ENCODE measurements around the gene UGT8. TPM values are rescaled to one million over a fixed set of nuclear protein-coding genes. Genes with fewer than 3 reads are reported as not detected.

Gene UGT8
- total and polyA plus RNA-seq, 8 donors, result 3.7 to 12.3 (median 9.5) TPM

DNA sequence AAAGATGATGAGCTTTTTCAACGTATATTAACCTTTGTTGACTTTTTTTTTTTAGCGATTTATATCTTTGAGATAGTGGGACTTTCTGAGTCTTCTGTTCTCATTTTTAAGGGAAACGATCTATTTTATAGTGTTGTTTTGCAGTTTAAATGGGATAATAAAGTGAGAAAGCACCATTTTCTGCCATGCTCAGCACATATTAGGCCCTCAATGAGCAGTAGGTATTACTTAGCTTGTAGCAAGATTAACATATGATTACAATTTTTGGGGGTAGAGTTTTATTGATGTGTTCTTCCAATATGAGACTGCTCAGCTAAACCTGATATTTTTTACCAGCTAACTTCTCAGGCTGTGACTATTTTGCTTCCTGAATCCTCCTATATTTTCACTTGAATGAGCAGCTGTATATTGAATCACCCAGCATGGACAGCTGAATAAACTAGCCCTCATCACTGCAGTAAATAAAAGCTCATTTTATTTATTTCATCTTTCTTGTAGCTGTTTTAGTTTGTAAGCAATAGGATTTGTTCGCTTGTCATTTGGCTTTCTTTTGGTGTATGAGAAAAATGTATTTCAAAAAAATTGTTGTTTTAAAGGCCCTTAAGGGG, 43.7 kb downstream of the UGT8 start:
- no peaks in the 10 kb centered on the region for H3K4me1 ChIP-seq
- TF ChIP-seq, protein P1, sequence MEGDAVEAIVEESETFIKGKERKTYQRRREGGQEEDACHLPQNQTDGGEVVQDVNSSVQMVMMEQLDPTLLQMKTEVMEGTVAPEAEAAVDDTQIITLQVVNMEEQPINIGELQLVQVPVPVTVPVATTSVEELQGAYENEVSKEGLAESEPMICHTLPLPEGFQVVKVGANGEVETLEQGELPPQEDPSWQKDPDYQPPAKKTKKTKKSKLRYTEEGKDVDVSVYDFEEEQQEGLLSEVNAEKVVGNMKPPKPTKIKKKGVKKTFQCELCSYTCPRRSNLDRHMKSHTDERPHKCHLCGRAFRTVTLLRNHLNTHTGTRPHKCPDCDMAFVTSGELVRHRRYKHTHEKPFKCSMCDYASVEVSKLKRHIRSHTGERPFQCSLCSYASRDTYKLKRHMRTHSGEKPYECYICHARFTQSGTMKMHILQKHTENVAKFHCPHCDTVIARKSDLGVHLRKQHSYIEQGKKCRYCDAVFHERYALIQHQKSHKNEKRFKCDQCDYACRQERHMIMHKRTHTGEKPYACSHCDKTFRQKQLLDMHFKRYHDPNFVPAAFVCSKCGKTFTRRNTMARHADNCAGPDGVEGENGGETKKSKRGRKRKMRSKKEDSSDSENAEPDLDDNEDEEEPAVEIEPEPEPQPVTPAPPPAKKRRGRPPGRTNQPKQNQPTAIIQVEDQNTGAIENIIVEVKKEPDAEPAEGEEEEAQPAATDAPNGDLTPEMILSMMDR (IDR thresholded peaks at IDR 0.05), result no peak
- DNase-seq, result no peak
- no peaks in the 10 kb centered on the region for H3K27me3 ChIP-seq
- no peaks in the 10 kb centered on the region for H3K36me3 ChIP-seq
- no peaks in the 10 kb centered on the region for H3K9me3 ChIP-seq
- no peak for ATAC-seq
- H3K4me3 ChIP-seq, result no peak overlapping the region
- intact Hi-C loops (cut with DNase I), result no loop called here
- no peak overlapping the region for H3K27ac ChIP-seq

DNA sequence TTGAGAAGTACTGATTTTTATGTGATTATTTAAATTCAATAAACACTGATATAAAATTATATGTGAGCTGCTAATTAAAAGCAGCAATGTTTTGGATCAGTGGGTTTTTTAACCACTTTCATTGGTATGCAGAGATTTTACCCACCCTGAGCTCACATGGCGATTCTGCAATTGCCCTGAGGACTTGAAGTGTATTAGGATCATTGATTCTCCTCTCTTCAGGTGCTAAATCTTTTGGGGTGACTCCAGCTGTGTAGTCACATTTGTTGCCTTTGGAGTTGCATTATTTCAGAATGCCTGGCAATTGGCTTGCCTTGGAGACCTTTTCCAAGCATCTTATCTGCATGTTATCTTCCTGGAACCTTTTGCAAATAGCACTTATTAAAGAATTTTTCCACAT, 51.3 kb downstream of the UGT8 start:
- no peaks in the 10 kb centered on the region for H3K27me3 ChIP-seq
- H3K9me3 ChIP-seq, result no peaks in the 10 kb centered on the region
- TF ChIP-seq, protein P1 (IDR thresholded peaks at IDR 0.05), result no peak
- ATAC-seq, result no peak
- H3K4me3 ChIP-seq, result no peak overlapping the region
- no peaks in the 10 kb centered on the region for H3K36me3 ChIP-seq
- no peaks in the 10 kb centered on the region for H3K4me1 ChIP-seq
- DNase-seq, result no peak
- no peak overlapping the region for H3K27ac ChIP-seq
- intact Hi-C loops (cut with DNase I), result no loop called here

DNA sequence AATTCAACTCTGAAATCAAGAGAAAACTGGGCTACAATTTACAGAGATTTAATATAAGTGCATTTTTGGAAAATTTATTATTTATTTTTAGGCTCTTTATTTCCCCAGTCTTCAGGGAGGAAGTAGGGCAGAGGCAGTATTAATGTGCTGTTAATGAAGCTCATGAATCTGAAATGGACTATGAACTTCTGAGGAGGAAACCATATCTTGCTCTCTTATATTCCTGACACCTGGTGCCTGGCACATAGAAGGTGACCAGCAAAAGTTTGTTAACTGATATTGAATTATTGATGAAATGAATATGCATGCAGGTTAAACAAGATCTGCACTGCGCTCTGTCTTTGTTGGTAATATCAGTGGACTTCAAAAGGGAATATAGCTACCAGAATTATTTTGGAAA, 55.1 kb downstream of the UGT8 start:
- DNase-seq, result no peak
- no peaks in the 10 kb centered on the region for H3K9me3 ChIP-seq
- no peaks in the 10 kb centered on the region for H3K36me3 ChIP-seq
- H3K27me3 ChIP-seq, result no peaks in the 10 kb centered on the region
- H3K27ac ChIP-seq, result no peak overlapping the region
- no peak for ATAC-seq
- TF ChIP-seq, protein P1 (IDR thresholded peaks at IDR 0.05), result no peak
- no peaks in the 10 kb centered on the region for H3K4me1 ChIP-seq
- H3K4me3 ChIP-seq, result no peak overlapping the region
- intact Hi-C loops (cut with DNase I), result no loop called here

DNA sequence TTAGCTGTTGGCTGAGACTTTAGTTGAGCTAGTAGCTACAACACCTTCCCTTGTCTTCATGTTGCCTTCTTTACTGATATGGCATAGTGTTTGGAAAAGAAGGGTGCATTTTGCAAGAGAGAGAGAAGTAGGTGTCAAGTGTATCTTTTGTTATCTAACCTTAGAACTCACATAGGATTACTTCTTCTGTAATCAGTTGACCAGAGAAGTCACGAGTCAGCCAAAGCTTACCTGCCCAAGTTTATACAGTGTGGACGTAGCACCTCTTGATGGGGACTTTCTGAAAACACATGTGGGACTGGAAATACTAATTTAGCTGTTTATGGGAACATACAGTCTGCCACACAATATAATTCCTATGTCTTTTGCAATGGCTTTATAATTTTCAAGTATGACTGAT, 56.0 kb downstream of the UGT8 start:
- no peaks in the 10 kb centered on the region for H3K36me3 ChIP-seq
- H3K4me1 ChIP-seq, result no peaks in the 10 kb centered on the region
- DNase-seq, result no peak
- no peaks in the 10 kb centered on the region for H3K27me3 ChIP-seq
- intact Hi-C loops (cut with DNase I), result no loop called here
- no peak overlapping the region for H3K4me3 ChIP-seq
- TF ChIP-seq, protein P1 (IDR thresholded peaks at IDR 0.05), result no peak
- no peak overlapping the region for H3K27ac ChIP-seq
- H3K9me3 ChIP-seq, result no peaks in the 10 kb centered on the region
- peak; percentile 18 for ATAC-seq

DNA sequence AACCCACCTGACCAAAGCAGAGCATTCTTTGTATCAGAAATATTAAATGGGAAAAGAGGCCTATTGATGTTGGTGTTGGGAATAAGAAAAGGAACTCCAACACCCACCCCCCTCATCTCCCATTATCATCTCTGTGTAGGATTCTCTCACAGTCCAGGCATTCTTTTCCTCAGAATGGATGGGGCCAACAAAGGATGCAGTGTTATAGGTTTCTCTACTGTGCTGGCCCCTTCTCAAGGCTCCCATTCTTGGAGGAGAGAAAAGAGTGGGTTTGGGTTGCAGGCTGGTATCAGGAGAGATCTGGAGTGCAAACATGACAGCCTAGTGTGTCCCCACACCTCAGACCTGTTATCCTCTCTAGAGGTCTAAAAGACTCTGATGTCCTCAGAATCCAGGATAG, 59.6 kb downstream of the UGT8 start:
- Histone ChIP-seq H3K27me3 (no peaks in the 10 kb centered on the region), H3K27ac (no peak overlapping the region), H3K4me3 (no peak overlapping the region), H3K4me1 (no peaks in the 10 kb centered on the region), H3K36me3 (no peaks in the 10 kb centered on the region), H3K9me3 (no peaks in the 10 kb centered on the region)
- ATAC-seq (no peak), DNase-seq (no peak)
- intact Hi-C loops (cut with DNase I), result no loop called here
- TF ChIP-seq, protein P1 (IDR thresholded peaks at IDR 0.05), result no peak

All from left lung (tissue), 10 donors.